ENCODE data around the gene NES. TPM values are rescaled to one million over a fixed set of nuclear protein-coding genes. Genes with fewer than 3 reads are reported as not detected.

Gene NES
- total and polyA plus RNA-seq, 2 of the 8 experiments (the other 6 are each of a cell fraction or from before 2014, with no cell fraction given), result 13.3 to 135 TPM

- no peak overlapping the region for H3K14ac ChIP-seq (ENCODE audit: insufficient read length)
- H3K36me3 ChIP-seq (ENCODE audit: control insufficient read depth in 2 of 4, insufficient read depth in 4 of 4, low read length in 3 of 4), result no peaks in the 10 kb centered on the region
- no peak overlapping the region for H2AFZ ChIP-seq (ENCODE audit: low read length)
- peaks cover 0 to 24% (median 14%) of the 10 kb centered on the region in 4 experiments; a peak in 6 of 7 replicates for H3K27me3 ChIP-seq (replicated peaks in 1 of 4; ENCODE audit: control insufficient read depth in 3 of 4, extremely low read depth in 1 of 4, insufficient read depth in 3 of 4, low read length in 3 of 4)
- peaks cover 6% of the 10 kb centered on the region for H3K23me2 ChIP-seq (ENCODE audit: low read depth, low read length)
- WGBS, 2 experiments (ENCODE audit: extremely low coverage in 1 of 2, insufficient coverage in 1 of 2, insufficient read length in 1 of 2, insufficient replicate concordance in 2 of 2, low coverage in 1 of 2, low lambda C conversion rate in 2 of 2, missing lambda C conversion rate in 1 of 2), result 57% methylated on average over 12 of the region's 12 CpGs; no CpG with 5 or more reads in 1 of the 2 experiments
- H3K27ac ChIP-seq (ENCODE audit: low read depth, low read length), result no peak overlapping the region
- H2AK5ac ChIP-seq (ENCODE audit: low read depth, low read length), result peak overlapping the region; percentile 71; the same call in 1 of the 2 replicates
- no peaks in the 10 kb centered on the region; the same call in 1 of the 2 replicates for H3K79me1 ChIP-seq (ENCODE audit: low read depth, low read length)
- CTCF ChIA-PET (ENCODE audit: partially characterized antibody), result interaction anchor here (0.6 to 66.0 kb wide), 7 partner anchors 18 to 212 kb away, joined by 3 to 4284 read pairs (median 6); partner anchors contain the start of genes BCAN, CRABP2, HAPLN2 and ISG20L2
- H3K4me1 ChIP-seq (replicated peaks in 1 of 4; ENCODE audit: control insufficient read depth in 3 of 4, insufficient read depth in 4 of 4, low read length in 3 of 4), result peaks cover 19 to 58% (median 49%) of the 10 kb centered on the region in 4 experiments
- no peak overlapping the region; the same call in 1 of the 2 replicates for H4K8ac ChIP-seq (ENCODE audit: extremely low read depth, insufficient read depth, low read length)
- H2BK15ac ChIP-seq (ENCODE audit: low read length), result 0 out of 2 replicates have a peak overlapping the region, but pooled peaks have one; percentile 31
- H2BK5ac ChIP-seq (ENCODE audit: low read depth, low read length), result peak overlapping the region; percentile 98
- H3K9ac ChIP-seq (replicated peaks in 1 of 4; ENCODE audit: extremely low read depth in 1 of 4, low read depth in 3 of 4, low read length in 3 of 4), result no peak overlapping the region
- H3K18ac ChIP-seq (ENCODE audit: extremely low read depth, low read length), result peak overlapping the region; percentile 83
- H2BK120ac ChIP-seq (replicated peaks; ENCODE audit: low read depth, low read length), result peak overlapping the region; percentile 26
- FAIRE-seq, result no peak
- no peak for DNase-seq (ENCODE audit: low read depth in 1 of 2, low spot score in 2 of 2)
- peak overlapping the region; percentile 93 for H4K91ac ChIP-seq (replicated peaks; ENCODE audit: insufficient read length, low read length)
- no peak overlapping the region for H3K56ac ChIP-seq (replicated peaks; ENCODE audit: insufficient read length, low read depth, low read length)
- no peak overlapping the region for H4K5ac ChIP-seq (ENCODE audit: insufficient read length, low read depth, low read length)
- H3K4me3 ChIP-seq (ENCODE audit: extremely low read depth in 1 of 4, insufficient read depth in 2 of 4, low read depth in 3 of 4, low read length in 4 of 4), result no peak overlapping the region
- TF ChIP-seq KDM1A (IDR thresholded peaks at IDR 0.05; ENCODE audit: borderline replicate concordance, low read length) (peak; percentile 95), MAX (IDR thresholded peaks at IDR 0.05) (no peak), SP2 (IDR thresholded peaks at IDR 0.05; ENCODE audit: low read length) (no peak), BCL11A (IDR thresholded peaks at IDR 0.05; ENCODE audit: low read depth in 2 of 2, low read length in 2 of 2) (no peak), POLR2A (IDR thresholded peaks at IDR 0.05; ENCODE audit: control extremely low read depth in 1 of 2, low read depth in 2 of 2, low read length in 2 of 2) (no peak), CBX5 (IDR thresholded peaks at IDR 0.05; ENCODE audit: low read depth, low read length) (no peak), FOSL1 (IDR thresholded peaks at IDR 0.05; ENCODE audit: insufficient read depth, low read depth, low read length) (no peak), GABPA (IDR thresholded peaks at IDR 0.05; ENCODE audit: borderline replicate concordance, insufficient read depth, low read length) (no peak), NANOG (IDR thresholded peaks at IDR 0.05; ENCODE audit: insufficient read depth, low read depth, low read length, poor library complexity, severe bottlenecking) (no peak), TBP (IDR thresholded peaks at IDR 0.05; ENCODE audit: low read depth, low read length) (no peak), HDAC2 (IDR thresholded peaks at IDR 0.05; ENCODE audit: borderline replicate concordance in 1 of 2, low read depth in 2 of 2, low read length in 2 of 2) (peak in 1 of 2 experiments; percentile 76; a peak in 1 of 4 replicates)
- no peaks in the 10 kb centered on the region for H4K20me1 ChIP-seq (replicated peaks in 1 of 2; ENCODE audit: control insufficient read depth in 1 of 2, insufficient read depth in 2 of 2, low read length in 2 of 2)
- no peak overlapping the region for H3K23ac ChIP-seq (ENCODE audit: insufficient read length)
- POLR2A ChIA-PET (ENCODE audit: partially characterized antibody), result interaction anchor here (0.6 to 12.0 kb wide), 11 partner anchors 14 to 90 kb away, joined by 3 to 419 read pairs (median 4); partner anchors contain the start of genes HDGF, NAXE and NES
- peak overlapping the region; percentile 50 for H3K4ac ChIP-seq (replicated peaks; ENCODE audit: insufficient read length, low read depth, low read length)
- no peaks in the 10 kb centered on the region for H3K9me3 ChIP-seq (ENCODE audit: insufficient read depth in 2 of 2, low read depth in 1 of 2, low read length in 1 of 2)
- H3K4me2 ChIP-seq (ENCODE audit: insufficient read depth in 1 of 2, low read depth in 2 of 2, low read length in 2 of 2), result no peak overlapping the region
- peak overlapping the region; percentile 97; the same call in 1 of the 2 replicates for H2BK20ac ChIP-seq (ENCODE audit: low read length)
- H2BK12ac ChIP-seq (ENCODE audit: low read depth, low read length), result peak overlapping the region; percentile 100
- no peaks in the 10 kb centered on the region for H3K79me2 ChIP-seq (ENCODE audit: control insufficient read depth in 1 of 2, insufficient read depth in 2 of 2, low read length in 2 of 2)
These were observed 15.0 kb downstream of the NES start for GRCh38 chr1:156662005-156662799.
